Activated CD4-positive, alpha-beta T cell treated with anti-CD3 and anti-CD28 coated beads, Interleukin-2, amount 10 ng/mL, durations not matched to agents 24 days and 14 days (primary cell): ENCODE results near the gene GPR15. TPM values are rescaled to one million over a fixed set of nuclear protein-coding genes. Genes with fewer than 3 reads are reported as not detected.

ENCODE experiments used
- DNase-seq: peaks from one replicate; pipeline ENCODE4 v3.0.0; 2022
- H3K27ac Mint-ChIP-seq: one replicate; pipeline ENCODE4 v1.8.0; 2022; ENCODE audit warnings: mild to moderate bottlenecking, mixed read lengths
- H3K27me3 Mint-ChIP-seq: one replicate; pipeline ENCODE4 v1.8.0; 2022; ENCODE audit warnings: mixed read lengths
- H3K36me3 Mint-ChIP-seq: one replicate; pipeline ENCODE4 v1.8.0; 2022; ENCODE audit warnings: low read depth, mild to moderate bottlenecking, mixed read lengths
- H3K4me1 Mint-ChIP-seq: one replicate; pipeline ENCODE4 v1.8.0; 2021; ENCODE audit warnings: mixed read lengths
- H3K4me3 Mint-ChIP-seq: one replicate; pipeline ENCODE4 v1.8.0; 2022; ENCODE audit warnings: mild to moderate bottlenecking, moderate library complexity, mixed read lengths
- H3K9me3 Mint-ChIP-seq: one replicate; pipeline ENCODE4 v1.8.0; 2021; ENCODE audit warnings: mixed read lengths
- intact Hi-C: fragments of 100-400 bp; cut with micrococcal nuclease; formaldehyde crosslinking; loops from one replicate; pipeline ENCODE4 v1.15.1; 2023
- total RNA-seq: library from RNA; stranded (reverse); gene quantifications from 2 replicates; pipeline ENCODE4 v1.2.3, GENCODE V29; 2022

Gene GPR15
- total RNA-seq, 1 donor from 2014 or later = 3.6 TPM

- H3K9me3 Mint-ChIP-seq = peaks cover 8% of the 10 kb centered on the region
- no peak for DNase-seq
- H3K27ac Mint-ChIP-seq = no peak overlapping the region
- intact Hi-C loops = no loop called here
- peaks cover 66% of the 10 kb centered on the region for H3K4me1 Mint-ChIP-seq
- no peaks in the 10 kb centered on the region for H3K27me3 Mint-ChIP-seq
- peaks cover 9% of the 10 kb centered on the region for H3K36me3 Mint-ChIP-seq
- no peak overlapping the region for H3K4me3 Mint-ChIP-seq
Observed at GRCh38 chr3:98568402-98568801, 36.6 kb downstream of the GPR15 start.

DNA sequence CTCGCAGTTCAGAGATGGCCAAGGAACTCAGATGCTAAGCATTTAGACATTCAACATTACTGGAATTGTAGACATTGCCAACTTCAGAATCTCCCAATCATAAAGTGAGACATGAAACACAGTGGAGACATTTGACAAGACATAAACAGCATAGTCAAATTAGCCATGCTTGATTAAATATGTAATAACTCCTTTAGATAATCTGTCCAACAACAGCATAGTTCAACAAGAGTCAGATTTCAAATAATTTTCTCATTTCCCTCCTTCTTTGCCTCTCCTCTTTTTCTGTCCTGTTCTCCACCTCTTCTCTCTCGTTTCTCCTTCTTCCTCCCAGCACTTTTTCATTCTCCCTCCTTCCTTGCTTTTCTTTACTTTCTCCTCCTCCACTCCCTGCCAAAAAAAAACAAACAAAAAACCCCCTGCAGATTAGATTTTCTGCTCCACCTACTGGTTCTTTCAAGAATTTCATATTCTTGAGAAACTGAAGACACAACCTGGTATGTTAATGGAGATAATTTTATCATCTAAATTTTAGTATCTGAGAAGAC is 41.5 kb downstream of the GPR15 start:
- intact Hi-C loops = loop anchor here (1.0 to 5.0 kb wide), 4 partner anchors 16 to 534 kb away; no protein-coding TSS in a partner anchor
- H3K9me3 Mint-ChIP-seq = peaks cover 13% of the 10 kb centered on the region
- H3K4me1 Mint-ChIP-seq = peaks cover 49% of the 10 kb centered on the region
- peak overlapping the region; percentile 59 for H3K4me3 Mint-ChIP-seq
- H3K27me3 Mint-ChIP-seq = no peaks in the 10 kb centered on the region
- peak overlapping the region; percentile 75 for H3K27ac Mint-ChIP-seq
- peaks cover 33% of the 10 kb centered on the region for H3K36me3 Mint-ChIP-seq
- DNase-seq = peak; percentile 65

DNA sequence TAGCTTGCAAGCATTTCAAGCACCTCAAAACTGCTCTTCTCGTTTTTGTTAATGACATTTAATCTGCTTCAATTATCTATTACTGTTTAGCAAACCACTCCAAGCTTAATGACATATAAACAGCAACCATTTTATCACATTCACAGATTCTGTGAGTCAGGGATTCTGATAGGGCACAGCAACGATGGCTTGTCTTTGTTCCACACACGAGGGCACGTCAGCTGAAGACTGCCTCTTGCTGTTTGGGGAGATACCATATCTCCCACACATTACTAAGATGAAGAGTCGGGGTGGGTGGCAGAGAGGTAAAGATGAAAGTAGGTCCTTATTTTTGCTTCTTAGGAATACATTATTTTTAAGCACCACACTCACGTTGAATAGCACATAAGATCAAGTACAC is 42.4 kb downstream of the GPR15 start:
- no peaks in the 10 kb centered on the region for H3K27me3 Mint-ChIP-seq
- H3K36me3 Mint-ChIP-seq = peaks cover 40% of the 10 kb centered on the region
- peak; percentile 55 for DNase-seq
- peak overlapping the region; percentile 68 for H3K27ac Mint-ChIP-seq
- H3K4me1 Mint-ChIP-seq = peaks cover 44% of the 10 kb centered on the region
- peak overlapping the region; percentile 23 for H3K4me3 Mint-ChIP-seq
- intact Hi-C loops = loop anchor here (1.0 to 5.0 kb wide), 4 partner anchors 9 to 247 kb away; partner anchors contain the start of gene CPOX
- peaks cover 12% of the 10 kb centered on the region for H3K9me3 Mint-ChIP-seq

DNA sequence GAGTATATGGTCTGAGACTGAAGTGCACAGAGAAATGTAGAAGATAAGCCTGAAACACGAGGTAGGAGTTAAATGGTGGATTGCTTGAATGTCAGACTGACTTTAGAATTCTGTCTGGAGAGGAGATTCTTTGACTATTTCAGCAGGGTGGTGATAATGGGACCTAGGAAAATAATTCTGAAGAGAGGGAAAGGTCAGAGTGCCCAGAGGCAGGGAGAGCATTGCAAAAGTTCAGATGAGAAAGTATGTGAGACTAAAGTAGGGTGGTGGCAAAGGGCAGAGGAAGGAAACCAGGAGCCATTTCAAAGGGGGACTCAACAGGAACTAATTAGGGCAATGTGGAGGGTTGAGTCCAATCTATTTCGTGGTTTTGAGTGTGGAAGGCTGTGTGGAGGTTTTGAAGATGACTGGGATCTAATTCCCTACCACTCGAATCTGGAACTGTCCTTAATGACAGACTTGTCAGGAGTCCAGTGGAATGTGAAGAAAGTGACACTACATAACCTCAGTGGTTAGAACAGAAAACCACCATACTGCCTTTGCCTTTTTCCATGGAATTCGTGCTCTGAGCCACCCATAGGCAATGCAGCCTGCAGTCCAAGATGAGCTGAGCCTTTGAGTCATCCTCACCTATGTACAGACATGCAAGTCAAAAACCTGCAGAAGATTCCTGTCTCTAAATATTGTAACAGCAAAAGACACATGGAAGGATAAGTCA is 45.6 kb downstream of the GPR15 start:
- peaks cover 56% of the 10 kb centered on the region for H3K36me3 Mint-ChIP-seq
- H3K4me1 Mint-ChIP-seq = peaks cover 43% of the 10 kb centered on the region
- intact Hi-C loops = no loop called here
- H3K27ac Mint-ChIP-seq = peak overlapping the region; percentile 31
- H3K27me3 Mint-ChIP-seq = no peaks in the 10 kb centered on the region
- no peak overlapping the region for H3K4me3 Mint-ChIP-seq
- H3K9me3 Mint-ChIP-seq = peaks cover 5% of the 10 kb centered on the region
- DNase-seq = peak; percentile 52

- H3K4me3 Mint-ChIP-seq = no peak overlapping the region
- no peaks in the 10 kb centered on the region for H3K27me3 Mint-ChIP-seq
- H3K27ac Mint-ChIP-seq = no peak overlapping the region
- peaks cover 5% of the 10 kb centered on the region for H3K9me3 Mint-ChIP-seq
- intact Hi-C loops = no loop called here
- peaks cover 81% of the 10 kb centered on the region for H3K36me3 Mint-ChIP-seq
- peaks cover 35% of the 10 kb centered on the region for H3K4me1 Mint-ChIP-seq
- DNase-seq = peak; percentile 51
Observed at GRCh38 chr3:98580401-98581386, 48.9 kb downstream of the GPR15 start.

- Mint-ChIP-seq H3K36me3 (peaks cover 82% of the 10 kb centered on the region), H3K4me3 (no peak overlapping the region), H3K4me1 (peaks cover 35% of the 10 kb centered on the region), H3K27me3 (no peaks in the 10 kb centered on the region), H3K9me3 (peaks cover 5% of the 10 kb centered on the region), H3K27ac (no peak overlapping the region)
- intact Hi-C loops = no loop called here
- DNase-seq = no peak
Observed at GRCh38 chr3:98581474-98581873, 49.7 kb downstream of the GPR15 start.

- no peak overlapping the region for H3K27ac Mint-ChIP-seq
- H3K4me3 Mint-ChIP-seq = no peak overlapping the region
- peaks cover 1% of the 10 kb centered on the region for H3K9me3 Mint-ChIP-seq
- intact Hi-C loops = no loop called here
- peaks cover 79% of the 10 kb centered on the region for H3K36me3 Mint-ChIP-seq
- no peaks in the 10 kb centered on the region for H3K27me3 Mint-ChIP-seq
- DNase-seq = no peak
- H3K4me1 Mint-ChIP-seq = peaks cover 32% of the 10 kb centered on the region
Observed at GRCh38 chr3:98582042-98582441, 50.3 kb downstream of the GPR15 start.

GRCh38 chr3:98583766-98584165 is 52.0 kb downstream of the GPR15 start:
- Mint-ChIP-seq H3K4me3 (no peak overlapping the region), H3K9me3 (no peaks in the 10 kb centered on the region), H3K27me3 (no peaks in the 10 kb centered on the region), H3K36me3 (peaks cover 76% of the 10 kb centered on the region), H3K4me1 (peaks cover 23% of the 10 kb centered on the region), H3K27ac (no peak overlapping the region)
- intact Hi-C loops = no loop called here
- DNase-seq = no peak

Other genes starting within 250 kb of the GPR15 start
- not detected in 2 replicates for gene OR5H2, start 249.5 kb upstream of the GPR15 start, total RNA-seq
- not detected in 2 replicates for gene OR5K4, start 178.1 kb upstream of the GPR15 start, total RNA-seq
- gene OR5K3, start 141.3 kb upstream of the GPR15 start, total RNA-seq = not detected in 2 replicates
- not detected in 2 replicates for gene OR5K1, start 68.8 kb upstream of the GPR15 start, total RNA-seq
- not detected in 2 replicates for gene OR5K2, start 34.3 kb upstream of the GPR15 start, total RNA-seq
- 279 and 288 TPM in 2 replicates for gene CLDND1, start 9.1 kb upstream of the GPR15 start, total RNA-seq
- 46.4 and 46.6 TPM in 2 replicates for gene CPOX, start 61.6 kb downstream of the GPR15 start, total RNA-seq
- 0.19 TPM in 1 of 2 replicates, not detected in the other for gene ST3GAL6, start 231.4 kb downstream of the GPR15 start, total RNA-seq